ENCODE results near the gene LSR.
"Not testable (repeated sequence)": the region's sequence is repeated elsewhere in the genome, so short reads cannot be mapped to it uniquely, and the experiment has no call there.

Gene LSR

DNA sequence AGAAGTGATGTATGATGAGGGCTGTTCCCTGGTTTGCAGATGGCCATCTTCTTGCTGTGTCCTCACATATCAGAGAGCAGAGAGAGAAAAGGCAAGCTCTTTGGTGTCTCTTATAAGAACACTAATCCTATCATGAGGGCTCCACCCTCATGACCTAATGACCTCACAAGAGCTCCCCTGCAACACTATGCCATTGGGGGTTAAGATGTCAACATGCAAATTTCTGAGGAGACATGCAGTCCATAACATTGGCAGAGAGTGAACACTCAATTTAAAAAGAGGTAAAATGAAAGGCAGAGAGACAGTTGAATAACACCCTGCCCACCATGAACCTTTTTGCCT, 31.2 kb upstream of the LSR start:
- no peak for DNase-seq (ENCODE audit: low spot score)
- in situ Hi-C loops (cut with MboI; ENCODE audit: low pct_unique_long_range_greater_than_20kb, low sequenced_read_pairs, unreplicated experiment): no loop called here
- TF ChIP-seq, protein P1, sequence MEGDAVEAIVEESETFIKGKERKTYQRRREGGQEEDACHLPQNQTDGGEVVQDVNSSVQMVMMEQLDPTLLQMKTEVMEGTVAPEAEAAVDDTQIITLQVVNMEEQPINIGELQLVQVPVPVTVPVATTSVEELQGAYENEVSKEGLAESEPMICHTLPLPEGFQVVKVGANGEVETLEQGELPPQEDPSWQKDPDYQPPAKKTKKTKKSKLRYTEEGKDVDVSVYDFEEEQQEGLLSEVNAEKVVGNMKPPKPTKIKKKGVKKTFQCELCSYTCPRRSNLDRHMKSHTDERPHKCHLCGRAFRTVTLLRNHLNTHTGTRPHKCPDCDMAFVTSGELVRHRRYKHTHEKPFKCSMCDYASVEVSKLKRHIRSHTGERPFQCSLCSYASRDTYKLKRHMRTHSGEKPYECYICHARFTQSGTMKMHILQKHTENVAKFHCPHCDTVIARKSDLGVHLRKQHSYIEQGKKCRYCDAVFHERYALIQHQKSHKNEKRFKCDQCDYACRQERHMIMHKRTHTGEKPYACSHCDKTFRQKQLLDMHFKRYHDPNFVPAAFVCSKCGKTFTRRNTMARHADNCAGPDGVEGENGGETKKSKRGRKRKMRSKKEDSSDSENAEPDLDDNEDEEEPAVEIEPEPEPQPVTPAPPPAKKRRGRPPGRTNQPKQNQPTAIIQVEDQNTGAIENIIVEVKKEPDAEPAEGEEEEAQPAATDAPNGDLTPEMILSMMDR (IDR thresholded peaks at IDR 0.05; ENCODE audit: extremely low read depth, insufficient read depth, missing control alignments): no peak

DNA sequence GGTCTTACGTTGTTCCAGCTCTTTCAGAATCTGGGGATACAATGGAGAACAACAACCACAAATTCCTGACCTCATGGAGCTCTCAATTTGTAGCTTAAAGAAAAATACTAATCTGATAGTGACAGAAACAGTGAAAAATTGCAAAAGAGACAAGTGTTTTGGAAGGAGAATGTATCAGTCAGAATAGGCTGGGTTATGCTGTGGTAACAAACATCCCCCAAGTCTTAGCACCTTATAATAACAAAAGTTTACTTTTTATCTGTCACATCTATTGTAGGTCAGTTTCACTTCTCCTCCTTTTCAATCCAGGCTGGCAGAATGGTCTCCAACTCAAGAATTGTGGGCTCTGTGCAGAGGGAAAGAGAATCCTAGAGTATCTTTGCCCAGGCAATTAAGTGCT, 29.8 kb upstream of the LSR start:
- TF ChIP-seq, protein P1 (IDR thresholded peaks at IDR 0.05; ENCODE audit: extremely low read depth, insufficient read depth, missing control alignments): no peak
- in situ Hi-C loops (cut with MboI; ENCODE audit: low pct_unique_long_range_greater_than_20kb, low sequenced_read_pairs, unreplicated experiment): no loop called here
- no peak for DNase-seq (ENCODE audit: low spot score)

DNA sequence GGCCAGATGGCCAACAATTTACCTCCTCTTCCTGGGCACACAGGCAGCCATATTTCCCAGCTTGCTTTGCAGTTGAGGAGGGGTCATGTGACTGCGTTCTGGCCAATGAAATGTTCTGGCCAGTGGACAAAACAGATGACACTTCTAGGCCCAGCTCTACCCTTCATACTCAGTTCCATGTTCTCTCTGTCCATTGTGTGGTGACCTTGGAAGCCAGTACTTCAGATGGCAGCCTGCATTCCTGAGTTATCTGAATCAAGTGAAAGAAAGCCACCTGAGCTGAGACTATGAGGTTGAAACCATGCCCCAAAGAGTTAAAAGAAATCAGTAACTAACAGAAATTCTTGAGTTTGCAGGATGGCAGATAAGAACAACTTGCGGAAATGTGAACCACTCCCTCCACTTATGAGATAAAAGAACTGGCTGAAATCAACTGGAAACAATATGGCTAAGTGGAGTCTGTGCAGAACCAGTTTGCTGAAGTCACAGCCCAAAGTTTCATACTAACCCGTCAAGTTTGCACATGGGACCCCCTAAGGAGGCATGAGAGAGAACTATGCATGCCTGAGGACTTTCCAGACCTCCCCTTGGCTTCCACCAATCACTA, 28.4 kb upstream of the LSR start:
- DNase-seq (ENCODE audit: low spot score): no peak
- TF ChIP-seq, protein P1 (IDR thresholded peaks at IDR 0.05; ENCODE audit: extremely low read depth, insufficient read depth, missing control alignments): no peak
- in situ Hi-C loops (cut with MboI; ENCODE audit: low pct_unique_long_range_greater_than_20kb, low sequenced_read_pairs, unreplicated experiment): no loop called here

DNA sequence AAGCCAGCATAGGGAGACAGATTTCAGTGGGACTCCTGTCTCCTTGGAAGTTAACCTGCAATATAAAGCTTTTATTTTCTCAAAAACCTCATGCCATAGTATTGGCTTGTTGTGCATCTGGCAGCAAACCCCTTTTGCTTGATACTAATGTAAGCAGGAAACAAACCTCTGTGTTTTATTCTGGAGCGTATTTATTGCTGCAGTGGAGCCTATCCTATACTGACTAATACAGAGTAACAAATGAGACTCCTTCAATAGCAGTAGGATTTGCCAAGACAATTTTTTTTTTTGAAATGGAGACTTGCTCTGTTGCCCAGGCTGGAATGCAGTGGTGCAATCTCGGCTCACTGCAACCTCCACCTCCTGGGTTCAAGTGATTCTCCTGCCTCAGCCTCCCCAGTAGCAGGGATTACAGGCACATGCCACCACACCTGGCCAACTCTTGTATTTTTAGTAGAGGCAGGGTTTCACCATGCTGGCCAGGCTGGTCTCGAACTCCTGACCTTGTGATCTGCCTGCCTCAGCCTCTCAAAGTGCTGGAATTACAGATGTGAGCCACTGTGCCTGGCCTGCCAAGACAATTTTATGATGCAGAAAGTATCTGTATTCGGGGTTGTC, 27.7 kb upstream of the LSR start:
- in situ Hi-C loops (cut with MboI; ENCODE audit: low pct_unique_long_range_greater_than_20kb, low sequenced_read_pairs, unreplicated experiment): not testable (repeated sequence)

DNA sequence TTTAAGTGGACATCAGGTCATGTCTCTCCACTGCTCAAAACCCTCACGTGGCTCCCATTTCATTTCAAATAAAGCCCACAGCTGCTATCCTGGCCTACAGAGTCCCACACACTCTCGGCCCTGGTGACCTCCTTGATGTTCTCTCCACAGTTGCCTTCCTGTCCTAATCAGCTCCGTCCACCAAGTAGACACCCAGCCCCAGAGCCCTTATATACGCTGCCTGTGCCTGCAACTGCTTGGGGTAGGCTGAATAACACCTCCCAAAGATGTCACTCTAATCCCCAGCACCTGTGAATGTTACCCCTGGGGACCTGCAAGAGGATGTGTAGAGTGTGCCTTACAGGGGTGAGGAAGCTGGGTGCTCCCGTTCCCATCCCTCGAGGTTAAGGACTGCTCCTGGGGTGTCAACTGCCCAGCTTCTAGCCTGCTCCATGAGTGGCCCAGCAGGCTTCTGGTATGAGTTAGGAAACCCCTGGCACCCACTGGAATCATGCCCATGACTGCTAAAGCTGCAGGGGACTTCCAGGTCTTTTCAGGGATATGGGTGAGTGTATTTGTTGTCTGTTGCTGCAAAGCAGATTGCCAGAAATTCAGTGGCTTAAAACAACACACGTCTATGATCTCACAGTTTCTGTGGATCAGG, 26.3 kb upstream of the LSR start:
- TF ChIP-seq, protein P1 (IDR thresholded peaks at IDR 0.05; ENCODE audit: extremely low read depth, insufficient read depth, missing control alignments): no peak
- in situ Hi-C loops (cut with MboI; ENCODE audit: low pct_unique_long_range_greater_than_20kb, low sequenced_read_pairs, unreplicated experiment): no loop called here
- DNase-seq (ENCODE audit: low spot score): no peak

More for the DNA sequence above, 27.7 kb upstream of the LSR start:
- not testable (repeated sequence) for DNase-seq (ENCODE audit: low spot score)

DNA sequence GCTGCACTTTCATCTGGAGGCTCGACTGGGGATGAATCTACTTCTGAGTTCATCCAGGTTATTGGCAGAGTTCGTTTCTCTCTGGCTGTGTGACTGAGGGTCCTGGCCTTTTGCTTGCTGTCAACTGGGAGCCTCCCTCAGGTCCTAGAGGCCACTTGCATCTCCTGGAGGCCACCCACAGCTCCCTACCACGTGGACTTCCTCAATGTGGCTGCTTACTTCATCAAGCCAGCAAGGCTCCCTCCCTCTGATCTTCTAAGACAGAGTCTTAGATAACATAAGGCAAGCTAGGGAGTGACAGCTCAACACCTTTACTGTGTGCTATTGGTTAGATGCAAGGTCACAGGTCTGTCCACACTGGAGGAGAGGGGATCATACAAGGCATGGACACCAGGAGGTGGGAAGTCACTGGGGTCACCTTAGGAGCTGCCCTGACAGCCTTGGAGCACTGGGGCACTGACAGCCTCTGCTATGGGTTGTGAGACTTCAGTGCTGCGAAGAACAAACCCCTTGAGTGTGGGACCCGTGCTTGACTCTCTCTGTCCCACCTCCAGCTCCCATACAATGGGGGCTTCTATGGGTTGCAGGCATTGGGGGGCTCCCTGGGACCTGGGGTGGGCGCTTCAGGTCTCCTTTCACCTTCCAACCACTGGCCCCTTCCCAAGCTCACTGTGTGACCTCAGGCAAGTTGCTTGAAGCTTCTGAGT, 25.6 kb upstream of the LSR start:
- in situ Hi-C loops (cut with MboI; ENCODE audit: low pct_unique_long_range_greater_than_20kb, low sequenced_read_pairs, unreplicated experiment): no loop called here
- DNase-seq (ENCODE audit: low spot score): no peak
- TF ChIP-seq, protein P1 (IDR thresholded peaks at IDR 0.05; ENCODE audit: extremely low read depth, insufficient read depth, missing control alignments): no peak
